ENCODE data around the gene OSBPL2. TPM values are rescaled to one million over a fixed set of nuclear protein-coding genes. Genes with fewer than 3 reads are reported as not detected.

OSBPL2 gene
- total RNA-seq, result 51.3 TPM

GRCh38 chr20:62237801-62238568 is at the start of gene OSBPL2:
OSBPL2 (plus strand) TSS chr20:62238521; CDS start chr20:62256185, 17,664 bp downstream.
- TF ChIP-seq POLR2AphosphoS5 (IDR thresholded peaks at IDR 0.05; ENCODE audit: insufficient read depth in 1 of 2, low read depth in 1 of 2), result peak; percentile 73 to 87
- TF ChIP-seq CTCF (IDR thresholded peaks at IDR 0.05), result no peak
- peak in 1 of 2 donors; percentile 31 for TF ChIP-seq POLR2A (IDR thresholded peaks at IDR 0.05)
- Histone ChIP-seq H3K4me1 (peaks cover 53% of the 10 kb centered on the region), H3K36me3 (peaks cover 0 to 6% of the 10 kb centered on the region in 2 donors), H3K27ac (peak within 1 kb of the TSS; percentile 86), H3K4me3 (peak within 1 kb of the TSS; percentile 78 to 97), H3K27me3 (no peaks in the 10 kb centered on the region), H3K9me3 (no peaks in the 10 kb centered on the region)
- intact Hi-C loops (cut with DNase I), result no loop called here
- DNase-seq (ENCODE audit: extremely low spot score in 2 of 2), result peak; percentile 99

DNA sequence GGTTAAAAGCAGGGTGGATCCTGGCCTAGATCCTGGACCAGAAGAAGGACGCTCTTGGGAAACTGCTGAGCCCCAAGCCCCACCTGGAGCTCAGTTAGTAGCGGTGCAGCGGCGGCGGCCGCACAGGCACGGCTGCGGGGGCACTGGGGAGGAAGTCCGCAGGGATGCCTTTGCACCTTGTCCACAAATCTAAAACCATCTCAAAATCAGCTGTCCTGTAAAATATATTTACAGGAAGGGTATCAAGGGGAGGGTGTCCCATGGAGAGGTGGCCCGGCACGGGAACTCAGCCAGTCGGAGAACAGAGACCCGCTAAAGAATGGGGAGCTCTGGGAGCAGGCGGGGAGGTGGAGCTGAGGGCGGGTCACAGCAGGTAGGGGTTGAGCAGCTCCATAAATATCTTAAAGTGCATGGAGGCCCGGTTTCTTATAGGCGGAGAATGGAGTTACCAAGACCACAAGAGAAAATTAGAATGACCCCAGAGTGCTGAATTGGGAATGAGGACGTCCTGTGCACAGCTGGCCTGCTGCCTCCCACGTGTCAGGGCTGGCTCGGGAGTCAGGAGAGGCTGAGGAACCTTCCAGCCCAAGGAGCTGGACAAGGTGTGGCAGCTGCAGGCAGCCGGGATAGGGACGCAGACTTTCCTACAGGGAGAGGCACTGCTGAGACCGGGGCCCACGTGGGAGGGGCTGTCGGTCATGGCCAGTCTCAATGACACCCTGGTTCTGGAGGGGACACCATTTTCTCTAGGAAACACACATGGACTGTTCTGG is 47.5 kb upstream of the OSBPL2 start:
- intact Hi-C loops (cut with DNase I), result no loop called here
- no peak overlapping the region for H3K27ac ChIP-seq
- peaks cover 11% of the 10 kb centered on the region for H3K4me1 ChIP-seq
- H3K27me3 ChIP-seq, result no peaks in the 10 kb centered on the region
- TF ChIP-seq POLR2A (IDR thresholded peaks at IDR 0.05) (no peak), CTCF (IDR thresholded peaks at IDR 0.05) (no peak), POLR2AphosphoS5 (IDR thresholded peaks at IDR 0.05; ENCODE audit: insufficient read depth in 1 of 2, low read depth in 1 of 2) (no peak)
- H3K9me3 ChIP-seq, result no peaks in the 10 kb centered on the region
- H3K36me3 ChIP-seq, result peaks cover 0 to 15% of the 10 kb centered on the region in 2 donors
- H3K4me3 ChIP-seq, result no peak overlapping the region
- no peak for DNase-seq (ENCODE audit: extremely low spot score in 2 of 2)

DNA sequence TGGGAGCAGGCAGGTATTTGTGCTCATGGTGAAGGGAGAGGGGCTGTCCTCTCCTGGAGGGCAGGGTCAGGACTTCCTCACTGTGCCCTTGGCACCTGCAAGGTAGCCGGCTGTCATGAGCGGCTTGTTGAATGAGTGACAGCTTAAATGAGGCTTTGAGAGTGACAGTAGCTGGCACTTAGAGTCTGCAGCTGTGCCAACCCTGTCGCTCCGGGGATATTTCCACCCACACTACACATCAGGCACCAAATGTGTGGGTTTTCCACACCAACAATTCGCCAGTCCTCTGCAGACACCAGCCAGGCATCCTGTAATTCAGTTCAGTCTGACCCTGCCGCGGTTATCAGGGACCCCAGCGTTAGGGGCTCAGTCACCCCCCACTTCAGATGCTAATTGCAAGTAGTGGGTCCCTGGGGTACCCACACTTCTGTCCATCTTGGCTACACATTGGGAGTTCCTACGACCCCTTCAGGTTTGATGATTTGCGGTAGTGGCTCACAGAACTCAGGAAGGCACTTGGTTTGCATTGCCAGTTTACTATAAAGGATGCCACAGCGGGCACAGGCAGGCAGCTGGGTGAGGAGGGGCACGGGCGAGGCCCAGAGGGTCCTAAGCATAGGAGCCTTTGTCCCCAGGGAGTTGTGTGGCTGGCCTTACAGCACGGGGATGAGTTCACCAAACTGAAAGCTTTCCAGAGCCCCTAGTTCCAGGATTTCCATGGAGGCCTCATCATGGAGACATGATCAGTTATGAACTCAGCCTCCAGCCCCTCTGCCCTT is 46.4 kb upstream of the OSBPL2 start:
- no peak overlapping the region for H3K4me3 ChIP-seq
- no peaks in the 10 kb centered on the region for H3K27me3 ChIP-seq
- H3K36me3 ChIP-seq, result peaks cover 0 to 21% of the 10 kb centered on the region in 2 donors
- no peaks in the 10 kb centered on the region for H3K9me3 ChIP-seq
- no peak for TF ChIP-seq CTCF (IDR thresholded peaks at IDR 0.05)
- no peak for TF ChIP-seq POLR2AphosphoS5 (IDR thresholded peaks at IDR 0.05; ENCODE audit: insufficient read depth in 1 of 2, low read depth in 1 of 2)
- no peak for TF ChIP-seq POLR2A (IDR thresholded peaks at IDR 0.05)
- peaks cover 6% of the 10 kb centered on the region for H3K4me1 ChIP-seq
- DNase-seq (ENCODE audit: extremely low spot score in 2 of 2), result no peak
- H3K27ac ChIP-seq, result no peak overlapping the region
- intact Hi-C loops (cut with DNase I), result no loop called here

GRCh38 chr20:62192635-62193034 is 45.7 kb upstream of the OSBPL2 start:
- H3K4me1 ChIP-seq, result no peaks in the 10 kb centered on the region
- TF ChIP-seq CTCF (IDR thresholded peaks at IDR 0.05), result no peak
- no peak for TF ChIP-seq POLR2AphosphoS5 (IDR thresholded peaks at IDR 0.05; ENCODE audit: insufficient read depth in 1 of 2, low read depth in 1 of 2)
- no peak for TF ChIP-seq POLR2A (IDR thresholded peaks at IDR 0.05)
- intact Hi-C loops (cut with DNase I), result no loop called here
- H3K27me3 ChIP-seq, result no peaks in the 10 kb centered on the region
- H3K9me3 ChIP-seq, result no peaks in the 10 kb centered on the region
- no peak overlapping the region for H3K4me3 ChIP-seq
- DNase-seq (ENCODE audit: extremely low spot score in 2 of 2), result no peak
- H3K36me3 ChIP-seq, result peaks cover 0 to 22% of the 10 kb centered on the region in 2 donors
- no peak overlapping the region for H3K27ac ChIP-seq

Data from vagina (tissue), 2 donors.